Lower leg skin (tissue), 3 donors: Measurements from ENCODE around the gene BCAT1.

Experiments
- CTCF ChIP-seq, 3 donors: fragments of 450-650 bp; IDR thresholded peaks; one replicate each; pipeline ENCODE4 v1.5.1; 2016; ENCODE audit warnings: antibody characterized with exemption in 3 of 3, mild to moderate bottlenecking in 3 of 3, moderate library complexity in 2 of 3
- POLR2A ChIP-seq, 2 donors: fragments of 450-650 bp; IDR thresholded peaks; one replicate each; pipeline ENCODE4 v1.6.1; 2016 to 2017; ENCODE audit warnings: antibody characterized with exemption in 2 of 2, mild to moderate bottlenecking in 1 of 2, moderate library complexity in 1 of 2

DNA sequence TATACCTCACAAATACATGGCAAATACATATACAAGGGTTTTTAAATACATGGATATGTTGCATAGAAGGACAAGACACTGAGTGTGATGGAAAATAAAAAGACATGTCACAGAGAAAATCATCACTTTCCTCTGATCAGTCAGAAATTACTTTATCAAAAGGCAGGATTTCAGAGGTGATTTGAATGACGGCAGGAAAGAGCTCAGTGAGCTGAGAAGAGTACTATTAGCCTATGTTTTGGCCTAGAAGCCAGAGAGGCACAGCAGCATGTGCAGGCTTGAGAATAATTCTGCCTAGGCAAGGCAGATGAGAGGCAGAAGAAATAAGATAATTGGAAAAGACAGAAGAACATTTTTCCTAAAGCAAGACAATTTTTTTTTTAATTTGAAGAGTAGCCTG is 94.9 kb downstream of the BCAT1 start:
- TF ChIP-seq CTCF (IDR thresholded peaks at IDR 0.05) (no peak), POLR2A (IDR thresholded peaks at IDR 0.05) (no peak)
